GM12878 (cell line): ENCODE measurements around the gene MMEL1. TPM values are rescaled to one million over a fixed set of nuclear protein-coding genes. Genes with fewer than 3 reads are reported as not detected.

ENCODE experiments used
- ATAC-seq: fragments of 200-7000 bp; cut with Tn5 transposase; 3 replicates; pipeline ENCODE4 v1.9.1; 2020; ENCODE audit warnings: mild to moderate bottlenecking, moderate library complexity
- BruUV-seq: library from RNA; stranded (reverse); fragments of 400-500 nt; replicated peaks from 2 replicates; lab custom pipeline; 2021; lab: Mats Ljungman, UMichigan
- CTCF ChIA-PET: fragments of 300-600 bp; sonication (Branson Sonifier 250); formaldehyde crosslinking; extraction: SDS; loops from one replicate; lab custom pipeline; 2021; ENCODE audit warnings: inconsistent platforms; lab: Yijun Ruan, JAX
- POLR2A ChIA-PET: fragments of 350-600 bp; formaldehyde crosslinking; extraction: SDS; loops from one replicate; lab custom pipeline; 2021; ENCODE audit warnings: inconsistent platforms; lab: Charles Lee
- RAD21 ChIA-PET: fragments of 300-600 bp; sonication (Branson Sonifier 250); formaldehyde crosslinking; loops from one replicate; lab custom pipeline; 2023; ENCODE audit warnings: antibody characterized with exemption; ENCODE audit not compliant: unreplicated experiment; lab: Charles Lee
- SMC1A ChIA-PET: fragments of 300-600 bp; sonication (Branson Sonifier 250); formaldehyde crosslinking; loops from one replicate; lab custom pipeline; 2023; ENCODE audit not compliant: unreplicated experiment, uncharacterized antibody; lab: Charles Lee
- DNase-seq: peaks from one replicate; pipeline ENCODE4 v3.0.0-alpha.2; 2011; ENCODE audit warnings: low read depth, low spot score
- FAIRE-seq: peaks from 3 replicates; lab custom pipeline; 2011; peaks lifted over from hg19 to GRCh38; lab: Jason Lieb, UNC
- H2AFZ ChIP-seq: 2 replicates; pipeline ENCODE4 v1.6.0; 2011; ENCODE audit warnings: low read depth, low read length, control low read depth; ENCODE audit not compliant: control insufficient read depth
- H3K27ac ChIP-seq: 2 replicates; pipeline ENCODE4 v1.5.1; 2011; ENCODE audit warnings: control low read depth; ENCODE audit not compliant: control insufficient read depth, insufficient read depth
- H3K27me3 ChIP-seq, 2 experiments: replicated peaks in 1 of 2; 2 replicates each; pipeline versions ENCODE4 v1.6.0 to v1.6.1; 2011; ENCODE audit warnings: low read length in 1 of 2; ENCODE audit not compliant: control insufficient read depth in 2 of 2, insufficient read depth in 2 of 2
- H3K36me3 ChIP-seq, 2 experiments: 2 replicates each; pipeline ENCODE4 v1.5.1; 2011; ENCODE audit warnings: low read length in 1 of 2; ENCODE audit not compliant: control insufficient read depth in 2 of 2, insufficient read depth in 2 of 2
- H3K4me1 ChIP-seq: 2 replicates; pipeline ENCODE4 v1.6.1; 2011; ENCODE audit warnings: mild to moderate bottlenecking, low read length, moderate library complexity, mixed read lengths; ENCODE audit not compliant: control insufficient read depth, insufficient read depth
- H3K4me2 ChIP-seq: 2 replicates; pipeline ENCODE4 v1.6.0; 2011; ENCODE audit warnings: control low read depth; ENCODE audit not compliant: control insufficient read depth, insufficient read depth
- H3K4me3 ChIP-seq: fragments of 200-600 bp; sonication (generic); 2 replicates; pipeline ENCODE4 v1.5.1; 2016
- H3K79me2 ChIP-seq: 2 replicates; pipeline ENCODE4 v1.6.0; 2011; ENCODE audit warnings: low read length; ENCODE audit not compliant: control insufficient read depth, insufficient read depth
- H3K9ac ChIP-seq: 2 replicates; pipeline ENCODE4 v1.8.0; 2011; ENCODE audit warnings: low read length, control low read depth, mixed read lengths; ENCODE audit not compliant: control insufficient read depth, insufficient read depth
- H3K9me3 ChIP-seq: replicated peaks from 3 replicates; pipeline ENCODE4 v1.5.1; 2011; ENCODE audit warnings: mild to moderate bottlenecking, low read length; ENCODE audit not compliant: control insufficient read depth, insufficient read depth
- H4K20me1 ChIP-seq: 2 replicates; pipeline ENCODE4 v1.6.0; 2011; ENCODE audit not compliant: control insufficient read depth, insufficient read depth
- BCL11A ChIP-seq: IDR thresholded peaks from 2 replicates; pipeline ENCODE4 v1.6.1; 2011; ENCODE audit warnings: low read depth, low read length
- CBX3 ChIP-seq: fragments of 200-600 bp; sonication (generic); IDR thresholded peaks from 2 replicates; pipeline ENCODE4 v1.6.1; 2016; ENCODE audit warnings: low read depth, borderline replicate concordance
- CREB1 ChIP-seq: IDR thresholded peaks from 2 replicates; pipeline ENCODE4 v1.6.1; 2012; ENCODE audit warnings: low read depth, mild to moderate bottlenecking, inconsistent platforms
- EP300 ChIP-seq, 2 experiments: fragments of 150-350 bp in 1 of 2; IDR thresholded peaks; 2 replicates each; pipeline ENCODE4 v1.6.1; 2011 to 2012; ENCODE audit warnings: low read depth in 2 of 2, low read length in 2 of 2, borderline replicate concordance in 1 of 2, improper control_type of control experiment in 1 of 2, inconsistent platforms in 1 of 2; ENCODE audit not compliant: control insufficient read depth in 1 of 2
- HDAC2 ChIP-seq: fragments of 200-600 bp; sonication (generic); IDR thresholded peaks from 2 replicates; pipeline ENCODE4 v1.6.1; 2017
- HSF1 ChIP-seq: fragments of 150-350 bp; IDR thresholded peaks from 2 replicates; pipeline ENCODE4 v1.6.1; 2014; ENCODE audit warnings: mild to moderate bottlenecking, low read depth, low read length
- JUND ChIP-seq: IDR thresholded peaks from 2 replicates; pipeline ENCODE4 v1.6.1; 2012; ENCODE audit warnings: low read depth, mild to moderate bottlenecking, low read length, improper control_type of control experiment, moderate library complexity
- PAX8 ChIP-seq: fragments of 450-650 bp; IDR thresholded peaks from 2 replicates; pipeline ENCODE4 v1.6.1; 2017; ENCODE audit warnings: mild to moderate bottlenecking, moderate library complexity
- POLR2A ChIP-seq: IDR thresholded peaks from 2 replicates; pipeline ENCODE4 v1.6.1; 2011; ENCODE audit warnings: low read depth, mild to moderate bottlenecking, low read length
- POLR2AphosphoS5 ChIP-seq: IDR thresholded peaks from 2 replicates; pipeline ENCODE4 v1.6.1; 2011; ENCODE audit warnings: mild to moderate bottlenecking, low read length, inconsistent platforms
- RBBP5 ChIP-seq: fragments of 200-600 bp; sonication (generic); conservative IDR thresholded peaks from 2 replicates; pipeline ENCODE4 v1.6.1; 2016
- SPI1 ChIP-seq: IDR thresholded peaks from 2 replicates; pipeline ENCODE4 v1.6.1; 2011; ENCODE audit warnings: low read depth, mild to moderate bottlenecking, low read length, moderate library complexity, borderline replicate concordance; ENCODE audit not compliant: insufficient read depth
- SUZ12 ChIP-seq: fragments of 200-600 bp; sonication (generic); IDR thresholded peaks from one replicate; pipeline ENCODE4 v1.6.1; 2018; ENCODE audit warnings: antibody characterized with exemption, mild to moderate bottlenecking; ENCODE audit not compliant: unreplicated experiment
- TAF1 ChIP-seq: IDR thresholded peaks from 2 replicates; pipeline ENCODE4 v1.6.1; 2011; ENCODE audit warnings: mild to moderate bottlenecking, low read depth, low read length, borderline replicate concordance
- ZBTB40 ChIP-seq: fragments of 450-650 bp; IDR thresholded peaks from 2 replicates; pipeline ENCODE4 v1.6.1; 2016; ENCODE audit warnings: mild to moderate bottlenecking, moderate library complexity, borderline replicate concordance
- WGBS: methylation state at CpG from one replicate; pipeline ENCODE4 v1.1.6; 2016; ENCODE audit warnings: low lambda C conversion rate; ENCODE audit not compliant: insufficient replicate concordance, insufficient coverage; ENCODE audit errors: missing lambda C conversion rate; 5-methylcytosine and 5-hydroxymethylcytosine counted together
- in situ Hi-C: fragments of 300-500 bp; cut with MboI; formaldehyde crosslinking; loops from 9 replicates; pipeline ENCODE4 v1.14.3; 2018; ENCODE audit warnings: mixed read lengths
- intact Hi-C: fragments of 100-400 bp; cut with micrococcal nuclease; formaldehyde crosslinking; loops from one replicate; pipeline ENCODE4 v1.14.2; 2022; ENCODE audit not compliant: unreplicated experiment
- polyA plus RNA-seq, 11 experiments: library from polyadenylated mRNA; depleted of rRNA in 4 of 11; unstranded in 6 of 11; stranded (reverse) in 5 of 11; fragments of >200 nt; fragmentation: Nextera tagmentation in 4 of 11; fragmentation: Illumina TruSeq in 1 of 11; extraction: Ambion mirVana in 4 of 11; extraction: Trizol in 1 of 11; gene quantifications; 1 replicate in 1 of 11; 2 replicates in 10 of 11; pipeline versions ENCODE4 v1.2.1 to v1.2.3, GENCODE V29; 2011 to 2016; ENCODE audit warnings: inconsistent platforms in 2 of 11, missing spikeins in 2 of 11, low read depth in 1 of 11
- total RNA-seq, 4 experiments: library from RNA; depleted of rRNA in 3 of 4; stranded (reverse); fragments of >200 nt in 3 of 4; fragmentation: Illumina TruSeq in 1 of 4; extraction: Trizol in 1 of 4; gene quantifications; 2 replicates each; pipeline versions ENCODE4 v1.2.1 to v1.2.3, GENCODE V29; 2013 to 2021

MMEL1 gene
- total and polyA plus RNA-seq, 10 of the 15 experiments (the other 5 are each of a cell fraction or from before 2014, with no cell fraction given) = 0.11 TPM; not detected in 9

GRCh38 chr1:2548068-2548589, 84.7 kb downstream of the MMEL1 start (continued):
- no peak for TF ChIP-seq ZBTB40
- no peak for TF ChIP-seq PAX8
- TF ChIP-seq BCL11A = no peak
- no peak for TF ChIP-seq RBBP5

DNA sequence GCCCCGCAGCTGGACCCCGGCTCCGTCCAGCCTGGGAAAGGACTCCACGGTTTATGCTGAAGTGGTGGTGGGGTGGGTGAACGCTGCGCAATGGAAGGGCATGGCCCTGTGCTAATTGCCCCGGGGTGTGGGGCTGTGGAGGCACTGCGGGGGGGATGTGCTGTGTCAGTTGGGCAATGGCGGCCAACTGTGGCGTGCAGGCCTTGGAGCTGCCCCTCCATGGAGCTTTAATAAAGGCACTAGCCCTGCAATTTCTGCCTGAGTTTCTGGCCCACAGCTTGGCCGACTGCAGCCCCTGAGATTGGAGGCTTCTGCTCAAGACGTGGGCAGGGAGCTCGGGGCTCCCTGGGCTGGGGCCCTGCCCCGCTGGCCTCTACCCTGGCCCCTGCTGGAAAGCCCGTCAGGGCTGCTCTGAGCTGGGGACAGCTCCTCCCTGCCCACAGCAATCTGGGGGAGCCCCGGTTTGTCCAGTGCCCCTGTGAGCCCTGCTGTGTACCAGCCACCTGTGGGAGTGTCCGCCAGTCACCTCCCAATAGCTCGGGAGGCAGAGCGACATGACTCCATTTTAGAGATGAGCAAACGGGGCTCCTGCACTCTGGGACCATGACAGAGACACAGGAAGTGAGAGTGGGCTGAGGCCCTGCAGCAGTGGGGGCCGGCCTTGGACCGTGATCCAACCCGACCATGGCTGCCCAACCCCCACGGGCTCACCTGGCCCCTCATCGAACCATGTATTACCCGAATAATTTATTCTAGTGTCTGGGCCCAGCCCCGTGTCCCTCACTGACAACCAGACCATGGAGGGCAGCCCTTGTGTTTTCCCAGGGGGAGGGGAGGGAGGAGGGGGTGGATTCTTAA, 85.4 kb downstream of the MMEL1 start:
- Histone ChIP-seq H3K79me2 (peaks cover 5% of the 10 kb centered on the region), H3K9ac (peak overlapping the region; percentile 85), H3K9me3 (no peaks in the 10 kb centered on the region), H4K20me1 (no peaks in the 10 kb centered on the region), H3K27ac (peak overlapping the region; percentile 96), H3K4me1 (peaks cover 25% of the 10 kb centered on the region), H3K27me3 (no peaks in the 10 kb centered on the region), H2AFZ (no peak overlapping the region; the same call in 1 of the 2 replicates), H3K36me3 (no peaks in the 10 kb centered on the region), H3K4me3 (peak overlapping the region; percentile 82), H3K4me2 (peak overlapping the region; percentile 99)
- ChIA-PET RAD21 (interaction anchor here (0.9 to 7.1 kb wide), 13 partner anchors 9 to 352 kb away, joined by 3 to 86 read pairs (median 12); partner anchors contain the start of genes FAAP20, MORN1, PANK4 and PRXL2B), SMC1A (interaction anchor here (0.8 to 3.1 kb wide), 8 partner anchors 9 to 134 kb away, joined by 3 to 30 read pairs (median 12); partner anchors contain the start of genes PANK4, PRXL2B and TNFRSF14), POLR2A (interaction anchor here (0.6 to 4.9 kb wide), 15 partner anchors 8 to 353 kb away, joined by 3 to 62 read pairs (median 5); partner anchors contain the start of genes FAAP20, MORN1, PANK4 and PEX10), CTCF (interaction anchor here (0.6 to 4.9 kb wide), 12 partner anchors 9 to 351 kb away, joined by 3 to 37 read pairs (median 8); partner anchors contain the start of genes FAAP20, MORN1, PANK4 and PEX10)
- DNase-seq = no peak
- 1% methylated on average over 21 of the region's 27 CpGs for WGBS
- BruUV-seq = no TSS peak
- intact Hi-C loops (loop anchor here (1.0 to 10.0 kb wide), 5 partner anchors 21 to 353 kb away; partner anchors contain the start of genes FAAP20 and PANK4), in situ Hi-C loops (loop anchor here (5.0 kb wide), 2 partner anchors 35 to 135 kb away; partner anchors contain the start of gene PEX10)
- no peak for FAIRE-seq
- peak; percentile 37 for ATAC-seq
- TF ChIP-seq CREB1 (no peak), HSF1 (no peak), TAF1 (peak; percentile 72), HDAC2 (no peak), CBX3 (no peak), POLR2AphosphoS5 (0 out of 2 replicates have a peak, but pooled peaks have one; percentile 40), SUZ12 (no peak), JUND (no peak), SPI1 (peak; percentile 58; the same call in 1 of the 2 replicates), POLR2A (peak; percentile 75), EP300 (IDR thresholded peaks at IDR 0.05; ENCODE audit: borderline replicate concordance in 1 of 2, control insufficient read depth in 1 of 2, low read depth in 2 of 2, low read length in 2 of 2) (no peak; a peak in 1 of 4 replicates)
